ENCODE measurements around the gene MKNK1. TPM values are rescaled to one million over a fixed set of nuclear protein-coding genes. Genes with fewer than 3 reads are reported as not detected.

MKNK1 gene
- total and polyA plus RNA-seq, 2 of the 4 experiments (the other 2 are of a cell fraction) = 14.3 to 35.2 TPM

DNA sequence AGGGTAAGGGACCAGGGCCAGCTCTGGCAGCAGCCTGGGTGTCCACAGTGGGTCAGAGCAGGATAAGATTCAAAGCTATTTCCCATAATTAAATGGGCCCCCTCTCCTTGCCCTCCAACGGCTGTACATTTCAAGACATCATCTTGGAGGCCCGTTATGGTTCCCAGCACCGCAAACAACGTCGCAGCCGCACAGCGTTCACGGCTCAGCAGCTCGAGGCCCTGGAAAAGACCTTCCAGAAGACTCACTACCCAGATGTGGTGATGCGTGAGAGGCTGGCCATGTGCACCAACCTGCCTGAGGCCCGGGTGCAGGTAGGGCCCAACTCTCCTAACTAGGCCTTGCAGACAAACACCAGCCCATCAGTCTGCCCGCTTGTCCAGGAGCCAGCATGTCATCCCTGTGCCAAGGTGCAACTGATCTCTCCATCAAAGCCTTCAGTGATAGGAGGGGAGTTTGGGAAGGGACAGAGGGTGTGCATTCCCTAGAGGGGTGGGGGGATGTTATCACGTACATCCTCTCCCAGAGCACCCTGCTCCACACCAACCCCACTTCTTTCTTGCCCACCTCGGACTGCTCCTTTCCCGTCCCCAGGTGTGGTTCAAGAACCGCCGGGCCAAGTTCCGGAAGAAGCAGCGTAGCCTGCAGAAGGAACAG is 93.6 kb downstream of the MKNK1 start:
- H2AFZ ChIP-seq (replicated peaks; ENCODE audit: low read length, poor library complexity) = no peak overlapping the region
- no peaks in the 10 kb centered on the region for H3K79me1 ChIP-seq (ENCODE audit: low read depth in 1 of 2, low read length in 2 of 2)
- BruUV-seq (replicated peaks) = no TSS peak
- no peak overlapping the region for H4K8ac ChIP-seq (ENCODE audit: low read depth in 2 of 2, low read length in 2 of 2)
- no peak overlapping the region for H2BK120ac ChIP-seq (ENCODE audit: low read depth, low read length)
- in situ Hi-C loops (cut with MboI; ENCODE audit: low sequenced_read_pairs) = no loop called here
- no peaks in the 10 kb centered on the region for H3K4me1 ChIP-seq (ENCODE audit: control insufficient read depth, insufficient read depth, low read length)
- no peaks in the 10 kb centered on the region for H3K9me1 ChIP-seq (ENCODE audit: insufficient read depth, low read length)
- no peak overlapping the region for H3K27ac ChIP-seq (ENCODE audit: insufficient read depth, low read length)
- H4K20me1 ChIP-seq (ENCODE audit: insufficient read depth, low read length) = no peaks in the 10 kb centered on the region
- POLR2A ChIA-PET (ENCODE audit: unreplicated experiment) = no interaction called here
- H3K23ac ChIP-seq (ENCODE audit: low read depth, low read length) = no peak overlapping the region
- no peak overlapping the region for H2AK9ac ChIP-seq (replicated peaks; ENCODE audit: low read depth, low read length, poor library complexity)
- no peak overlapping the region for H3K9ac ChIP-seq (ENCODE audit: low read depth, low read length)
- intact Hi-C loops (cut with micrococcal nuclease) = no loop called here
- 70% methylated on average over 2 of the region's 19 CpGs; no CpG with 5 or more reads in 1 of the 2 experiments for WGBS, 2 experiments (ENCODE audit: extremely low coverage in 2 of 2, insufficient read length in 1 of 2)
- CTCF ChIA-PET = no interaction called here
- no peak overlapping the region for H2BK5ac ChIP-seq (ENCODE audit: low read depth, low read length, poor library complexity, severe bottlenecking)
- peaks cover 34% of the 10 kb centered on the region for H3K27me3 ChIP-seq (ENCODE audit: control insufficient read depth, insufficient read depth, low read length)
- dilution Hi-C loops (cut with HindIII; ENCODE audit: low sequenced_read_pairs, unreplicated experiment) = no loop called here
- no peak overlapping the region for H3K4me3 ChIP-seq (ENCODE audit: insufficient read depth, low read depth, low read length)
- H3K36me3 ChIP-seq (ENCODE audit: control insufficient read depth, insufficient read depth, low read length) = no peaks in the 10 kb centered on the region
- no peak overlapping the region for H2BK20ac ChIP-seq (ENCODE audit: low read depth, low read length)
- H2AK5ac ChIP-seq (ENCODE audit: low read depth, low read length) = no peak overlapping the region
- H4K5ac ChIP-seq (ENCODE audit: low read depth, low read length) = no peak overlapping the region
- H3K4ac ChIP-seq (ENCODE audit: low read depth, low read length) = no peak overlapping the region
- DNase-seq = no peak
- H3K56ac ChIP-seq (ENCODE audit: extremely low read depth, insufficient read depth, low read length) = no peak overlapping the region
- no peak overlapping the region for H3K4me2 ChIP-seq (ENCODE audit: low read depth, low read length)
- no peak overlapping the region for H3K18ac ChIP-seq (ENCODE audit: low read depth, low read length)
- H3K14ac ChIP-seq (replicated peaks; ENCODE audit: low read depth, low read length) = no peak overlapping the region
- no peak overlapping the region for H4K91ac ChIP-seq (ENCODE audit: insufficient read depth, low read depth, low read length)
- no peak overlapping the region for H2BK15ac ChIP-seq (ENCODE audit: low read depth, low read length)
- H3K9me3 ChIP-seq (ENCODE audit: control insufficient read depth, insufficient read depth, low read length) = no peaks in the 10 kb centered on the region
- TF ChIP-seq NFE2L2 (IDR thresholded peaks at IDR 0.05; ENCODE audit: low read depth, low read length) = no peak
- no peak for TF ChIP-seq CEBPB (IDR thresholded peaks at IDR 0.05; ENCODE audit: low read depth, low read length)
- no peak for TF ChIP-seq POLR2A (IDR thresholded peaks at IDR 0.05; ENCODE audit: low read depth, low read length)
- TF ChIP-seq, protein P1, sequence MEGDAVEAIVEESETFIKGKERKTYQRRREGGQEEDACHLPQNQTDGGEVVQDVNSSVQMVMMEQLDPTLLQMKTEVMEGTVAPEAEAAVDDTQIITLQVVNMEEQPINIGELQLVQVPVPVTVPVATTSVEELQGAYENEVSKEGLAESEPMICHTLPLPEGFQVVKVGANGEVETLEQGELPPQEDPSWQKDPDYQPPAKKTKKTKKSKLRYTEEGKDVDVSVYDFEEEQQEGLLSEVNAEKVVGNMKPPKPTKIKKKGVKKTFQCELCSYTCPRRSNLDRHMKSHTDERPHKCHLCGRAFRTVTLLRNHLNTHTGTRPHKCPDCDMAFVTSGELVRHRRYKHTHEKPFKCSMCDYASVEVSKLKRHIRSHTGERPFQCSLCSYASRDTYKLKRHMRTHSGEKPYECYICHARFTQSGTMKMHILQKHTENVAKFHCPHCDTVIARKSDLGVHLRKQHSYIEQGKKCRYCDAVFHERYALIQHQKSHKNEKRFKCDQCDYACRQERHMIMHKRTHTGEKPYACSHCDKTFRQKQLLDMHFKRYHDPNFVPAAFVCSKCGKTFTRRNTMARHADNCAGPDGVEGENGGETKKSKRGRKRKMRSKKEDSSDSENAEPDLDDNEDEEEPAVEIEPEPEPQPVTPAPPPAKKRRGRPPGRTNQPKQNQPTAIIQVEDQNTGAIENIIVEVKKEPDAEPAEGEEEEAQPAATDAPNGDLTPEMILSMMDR (conservative IDR thresholded peaks at IDR 0.05; ENCODE audit: low read depth, low read length) = no peak
- TF ChIP-seq, protein P2, sequence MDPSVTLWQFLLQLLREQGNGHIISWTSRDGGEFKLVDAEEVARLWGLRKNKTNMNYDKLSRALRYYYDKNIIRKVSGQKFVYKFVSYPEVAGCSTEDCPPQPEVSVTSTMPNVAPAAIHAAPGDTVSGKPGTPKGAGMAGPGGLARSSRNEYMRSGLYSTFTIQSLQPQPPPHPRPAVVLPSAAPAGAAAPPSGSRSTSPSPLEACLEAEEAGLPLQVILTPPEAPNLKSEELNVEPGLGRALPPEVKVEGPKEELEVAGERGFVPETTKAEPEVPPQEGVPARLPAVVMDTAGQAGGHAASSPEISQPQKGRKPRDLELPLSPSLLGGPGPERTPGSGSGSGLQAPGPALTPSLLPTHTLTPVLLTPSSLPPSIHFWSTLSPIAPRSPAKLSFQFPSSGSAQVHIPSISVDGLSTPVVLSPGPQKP (IDR thresholded peaks at IDR 0.05; ENCODE audit: borderline replicate concordance, low read depth, low read length) = no peak
- no peak for TF ChIP-seq FOS (IDR thresholded peaks at IDR 0.05; ENCODE audit: low read depth, low read length)
- TF ChIP-seq RAD21 (IDR thresholded peaks at IDR 0.05; ENCODE audit: low read length) = no peak
- TF ChIP-seq, protein P3, sequence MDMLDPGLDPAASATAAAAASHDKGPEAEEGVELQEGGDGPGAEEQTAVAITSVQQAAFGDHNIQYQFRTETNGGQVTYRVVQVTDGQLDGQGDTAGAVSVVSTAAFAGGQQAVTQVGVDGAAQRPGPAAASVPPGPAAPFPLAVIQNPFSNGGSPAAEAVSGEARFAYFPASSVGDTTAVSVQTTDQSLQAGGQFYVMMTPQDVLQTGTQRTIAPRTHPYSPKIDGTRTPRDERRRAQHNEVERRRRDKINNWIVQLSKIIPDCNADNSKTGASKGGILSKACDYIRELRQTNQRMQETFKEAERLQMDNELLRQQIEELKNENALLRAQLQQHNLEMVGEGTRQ (IDR thresholded peaks at IDR 0.05; ENCODE audit: low read depth, low read length) = no peak
- TF ChIP-seq RFX5 (IDR thresholded peaks at IDR 0.05; ENCODE audit: low read depth, low read length) = no peak
- no peak for TF ChIP-seq CHD1 (IDR thresholded peaks at IDR 0.05; ENCODE audit: low read depth, low read length)
- TF ChIP-seq MXI1 (IDR thresholded peaks at IDR 0.05; ENCODE audit: borderline replicate concordance, low read depth, low read length) = no peak
- TF ChIP-seq RCOR1 (IDR thresholded peaks at IDR 0.05; ENCODE audit: insufficient replicate concordance, low read length) = no peak
- no peak for TF ChIP-seq SMC3 (IDR thresholded peaks at IDR 0.05; ENCODE audit: low read depth, low read length)
- TF ChIP-seq BHLHE40 (IDR thresholded peaks at IDR 0.05; ENCODE audit: low read depth, low read length) = no peak
- ATAC-seq (ENCODE audit: low read depth) = no peak

All from IMR-90 (cell line).